ENCODE results near the gene OPA1.

The OPA1 gene

GRCh38 chr3:193744048-193744821, 151.2 kb downstream of the OPA1 start:
- DNase-seq (ENCODE audit: low read depth): no peak

GRCh38 chr3:193744822-193745684, 152.0 kb downstream of the OPA1 start:
- TF ChIP-seq CTCF (IDR thresholded peaks at IDR 0.05; ENCODE audit: control insufficient read depth, insufficient read depth, low read depth, low read length, missing control alignments): no peak
- H3K4me3 ChIP-seq (ENCODE audit: control insufficient read depth, low read depth, low read length): no peak overlapping the region
- no peak for DNase-seq (ENCODE audit: low read depth)

More at GRCh38 chr3:193744048-193744821, 151.2 kb downstream of the OPA1 start:
- TF ChIP-seq CTCF (IDR thresholded peaks at IDR 0.05; ENCODE audit: control insufficient read depth, insufficient read depth, low read depth, low read length, missing control alignments): no peak
- H3K4me3 ChIP-seq (ENCODE audit: control insufficient read depth, low read depth, low read length): no peak overlapping the region

- no peak for TF ChIP-seq CTCF (IDR thresholded peaks at IDR 0.05; ENCODE audit: control insufficient read depth, insufficient read depth, low read depth, low read length, missing control alignments)
- no peak for DNase-seq (ENCODE audit: low read depth)
- H3K4me3 ChIP-seq (ENCODE audit: control insufficient read depth, low read depth, low read length): no peak overlapping the region
Measured at GRCh38 chr3:193746832-193747231, 153.8 kb downstream of the OPA1 start.

Data from AG09309 (cell line).